ENCODE results near the gene CUX1. TPM values are rescaled to one million over a fixed set of nuclear protein-coding genes. Genes with fewer than 3 reads are reported as not detected.

Gene CUX1
- total and polyA plus RNA-seq, 2 donors (not counting 1 experiment from before 2014, with no cell fraction given), result 22.7 to 38.1 TPM

DNA sequence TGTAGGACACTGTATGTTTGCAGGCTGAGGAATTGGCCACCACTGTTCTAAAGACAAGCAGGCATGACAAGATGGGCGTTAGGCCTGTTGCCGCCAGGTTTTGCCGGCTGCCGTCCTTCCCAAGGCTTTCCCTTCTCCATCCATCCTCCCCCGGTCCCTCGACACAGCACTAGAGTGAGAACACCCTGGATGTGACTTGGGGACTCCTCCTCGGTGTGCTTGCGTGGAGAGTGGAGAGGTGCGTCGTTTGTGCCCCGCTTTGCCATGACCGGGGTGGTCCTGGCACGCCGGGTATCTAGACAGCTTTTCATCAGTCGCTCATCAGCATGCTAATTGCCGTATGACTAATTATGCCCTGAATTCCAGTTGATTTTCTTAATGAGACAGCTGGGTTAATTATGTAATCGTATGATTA, 262.6 kb downstream of the CUX1 start:
- Histone ChIP-seq H3K79me2 (ENCODE audit: control insufficient read depth, insufficient read depth, low read length) (no peaks in the 10 kb centered on the region), H3K36me3 (ENCODE audit: control insufficient read depth, insufficient read depth, low read length) (no peaks in the 10 kb centered on the region), H3K9me3 (ENCODE audit: control insufficient read depth, insufficient read depth, low read depth, low read length) (no peaks in the 10 kb centered on the region), H3K27ac (ENCODE audit: insufficient read depth, low read length) (no peak overlapping the region), H2AFZ (ENCODE audit: low read length) (no peak overlapping the region), H3K4me1 (ENCODE audit: control insufficient read depth, extremely low read depth, insufficient read depth, low read length) (no peaks in the 10 kb centered on the region), H3K9ac (ENCODE audit: insufficient read depth, low read length) (no peak overlapping the region), H3K4me3 (replicated peaks in 1 of 4; ENCODE audit: control extremely low read depth in 1 of 4, insufficient read depth in 1 of 4, low read depth in 3 of 4, low read length in 4 of 4) (no peak overlapping the region), H3K27me3 (ENCODE audit: control insufficient read depth, insufficient read depth, low read length) (no peaks in the 10 kb centered on the region), H3K4me2 (ENCODE audit: extremely low read depth, insufficient read depth, low read length) (no peak overlapping the region), H4K20me1 (ENCODE audit: control insufficient read depth, extremely low read depth, insufficient read depth, low read length) (no peaks in the 10 kb centered on the region)
- DNase-seq (ENCODE audit: low read depth in 2 of 2), result no peak
- no peak for TF ChIP-seq EZH2 (IDR thresholded peaks at IDR 0.05; ENCODE audit: low read length, missing control alignments)
- TF ChIP-seq, protein P1, sequence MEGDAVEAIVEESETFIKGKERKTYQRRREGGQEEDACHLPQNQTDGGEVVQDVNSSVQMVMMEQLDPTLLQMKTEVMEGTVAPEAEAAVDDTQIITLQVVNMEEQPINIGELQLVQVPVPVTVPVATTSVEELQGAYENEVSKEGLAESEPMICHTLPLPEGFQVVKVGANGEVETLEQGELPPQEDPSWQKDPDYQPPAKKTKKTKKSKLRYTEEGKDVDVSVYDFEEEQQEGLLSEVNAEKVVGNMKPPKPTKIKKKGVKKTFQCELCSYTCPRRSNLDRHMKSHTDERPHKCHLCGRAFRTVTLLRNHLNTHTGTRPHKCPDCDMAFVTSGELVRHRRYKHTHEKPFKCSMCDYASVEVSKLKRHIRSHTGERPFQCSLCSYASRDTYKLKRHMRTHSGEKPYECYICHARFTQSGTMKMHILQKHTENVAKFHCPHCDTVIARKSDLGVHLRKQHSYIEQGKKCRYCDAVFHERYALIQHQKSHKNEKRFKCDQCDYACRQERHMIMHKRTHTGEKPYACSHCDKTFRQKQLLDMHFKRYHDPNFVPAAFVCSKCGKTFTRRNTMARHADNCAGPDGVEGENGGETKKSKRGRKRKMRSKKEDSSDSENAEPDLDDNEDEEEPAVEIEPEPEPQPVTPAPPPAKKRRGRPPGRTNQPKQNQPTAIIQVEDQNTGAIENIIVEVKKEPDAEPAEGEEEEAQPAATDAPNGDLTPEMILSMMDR (conservative IDR thresholded peaks at IDR 0.05 in 1 of 2, IDR thresholded peaks at IDR 0.05 in 1 of 2; ENCODE audit: low read depth in 1 of 2, low read length in 2 of 2), result no peak

DNA sequence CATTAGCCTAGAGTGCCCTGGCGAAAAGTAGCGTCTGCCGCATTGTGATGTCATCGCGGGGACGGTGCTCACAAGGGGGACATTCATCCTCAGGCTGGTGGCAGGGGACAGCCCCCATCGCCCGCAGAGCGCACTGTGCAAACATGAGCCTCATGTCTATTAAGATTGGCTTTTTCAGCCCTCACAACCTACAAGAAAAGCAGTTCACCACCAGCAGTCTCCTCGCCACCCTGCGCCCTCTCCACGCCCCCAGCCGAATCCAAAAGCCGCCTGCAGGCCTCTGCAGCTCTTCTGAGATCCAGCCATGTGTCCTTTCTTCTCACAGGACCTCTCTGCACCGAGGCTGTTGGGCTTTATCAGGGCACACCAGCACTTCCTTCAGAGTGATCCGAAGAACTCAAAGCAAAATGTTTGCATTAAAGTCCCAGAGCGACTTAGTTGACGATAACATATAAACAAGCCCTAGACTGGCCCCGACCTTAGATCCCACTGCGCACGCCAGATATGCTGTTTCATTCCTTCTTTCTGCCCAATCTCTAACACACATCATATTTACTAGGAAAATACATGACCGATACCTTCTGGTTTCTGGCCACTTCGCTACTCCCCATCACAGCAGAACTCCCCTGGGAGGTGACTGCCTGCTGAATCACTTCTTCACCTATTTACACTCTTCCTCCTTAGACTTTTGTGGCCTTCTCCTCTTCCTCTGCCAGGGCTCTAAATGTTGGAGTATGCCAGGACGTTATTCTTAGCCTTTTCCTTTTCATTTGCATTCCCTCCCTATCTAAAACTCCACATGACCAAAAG, 263.2 kb downstream of the CUX1 start:
- Histone ChIP-seq H3K9ac (ENCODE audit: insufficient read depth, low read length) (no peak overlapping the region), H3K36me3 (ENCODE audit: control insufficient read depth, insufficient read depth, low read length) (no peaks in the 10 kb centered on the region), H3K79me2 (ENCODE audit: control insufficient read depth, insufficient read depth, low read length) (no peaks in the 10 kb centered on the region), H3K4me1 (ENCODE audit: control insufficient read depth, extremely low read depth, insufficient read depth, low read length) (no peaks in the 10 kb centered on the region), H2AFZ (ENCODE audit: low read length) (no peak overlapping the region), H4K20me1 (ENCODE audit: control insufficient read depth, extremely low read depth, insufficient read depth, low read length) (no peaks in the 10 kb centered on the region), H3K9me3 (ENCODE audit: control insufficient read depth, insufficient read depth, low read depth, low read length) (no peaks in the 10 kb centered on the region), H3K27me3 (ENCODE audit: control insufficient read depth, insufficient read depth, low read length) (no peaks in the 10 kb centered on the region), H3K4me3 (replicated peaks in 1 of 4; ENCODE audit: control extremely low read depth in 1 of 4, insufficient read depth in 1 of 4, low read depth in 3 of 4, low read length in 4 of 4) (no peak overlapping the region), H3K4me2 (ENCODE audit: extremely low read depth, insufficient read depth, low read length) (no peak overlapping the region), H3K27ac (ENCODE audit: insufficient read depth, low read length) (no peak overlapping the region)
- TF ChIP-seq, protein P1 (conservative IDR thresholded peaks at IDR 0.05 in 1 of 2, IDR thresholded peaks at IDR 0.05 in 1 of 2; ENCODE audit: low read depth in 1 of 2, low read length in 2 of 2), result no peak
- no peak for TF ChIP-seq EZH2 (IDR thresholded peaks at IDR 0.05; ENCODE audit: low read length, missing control alignments)
- no peak for DNase-seq (ENCODE audit: low read depth in 2 of 2)

DNA sequence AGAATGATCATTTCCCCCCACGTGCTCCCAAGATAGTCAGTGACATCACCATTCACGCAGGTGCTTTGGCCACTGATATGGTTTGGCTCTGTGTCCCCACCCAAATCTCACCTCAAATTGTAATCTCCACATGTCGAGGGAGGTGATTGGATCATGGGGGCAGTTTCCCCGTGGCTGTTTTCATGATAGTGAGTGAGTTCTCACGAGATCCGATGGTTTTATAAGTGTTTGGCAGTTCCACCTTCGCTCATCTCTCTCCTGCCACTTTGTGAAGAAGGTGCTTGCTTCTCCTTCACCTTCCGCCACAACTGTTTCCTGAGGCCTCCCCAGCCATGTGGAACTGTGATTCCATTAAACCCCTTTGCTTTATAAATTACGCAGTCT, 263.8 kb downstream of the CUX1 start:
- no peaks in the 10 kb centered on the region for H3K79me2 ChIP-seq (ENCODE audit: control insufficient read depth, insufficient read depth, low read length)
- H4K20me1 ChIP-seq (ENCODE audit: control insufficient read depth, extremely low read depth, insufficient read depth, low read length), result no peaks in the 10 kb centered on the region
- H3K27me3 ChIP-seq (ENCODE audit: control insufficient read depth, insufficient read depth, low read length), result no peaks in the 10 kb centered on the region
- TF ChIP-seq, protein P1 (conservative IDR thresholded peaks at IDR 0.05 in 1 of 2, IDR thresholded peaks at IDR 0.05 in 1 of 2; ENCODE audit: low read depth in 1 of 2, low read length in 2 of 2), result no peak
- no peak for TF ChIP-seq EZH2 (IDR thresholded peaks at IDR 0.05; ENCODE audit: low read length, missing control alignments)
- DNase-seq (ENCODE audit: low read depth in 2 of 2), result no peak
- H3K36me3 ChIP-seq (ENCODE audit: control insufficient read depth, insufficient read depth, low read length), result no peaks in the 10 kb centered on the region
- H3K4me3 ChIP-seq (replicated peaks in 1 of 4; ENCODE audit: control extremely low read depth in 1 of 4, insufficient read depth in 1 of 4, low read depth in 3 of 4, low read length in 4 of 4), result no peak overlapping the region
- H3K9me3 ChIP-seq (ENCODE audit: control insufficient read depth, insufficient read depth, low read depth, low read length), result no peaks in the 10 kb centered on the region
- H3K4me1 ChIP-seq (ENCODE audit: control insufficient read depth, extremely low read depth, insufficient read depth, low read length), result no peaks in the 10 kb centered on the region
- no peak overlapping the region for H3K27ac ChIP-seq (ENCODE audit: insufficient read depth, low read length)
- no peak overlapping the region for H2AFZ ChIP-seq (ENCODE audit: low read length)
- H3K9ac ChIP-seq (ENCODE audit: insufficient read depth, low read length), result no peak overlapping the region
- no peak overlapping the region for H3K4me2 ChIP-seq (ENCODE audit: extremely low read depth, insufficient read depth, low read length)

Measured in fibroblast of lung (primary cell).